HEK293T (cell line): ENCODE measurements around the gene CSN1S1.
"Not testable (repeated sequence)": the region's sequence is repeated elsewhere in the genome, so short reads cannot be mapped to it uniquely, and the experiment has no call there.

Experiments
- CTCF ChIA-PET: fragments of 350-600 bp; formaldehyde crosslinking; extraction: SDS; loops from one replicate; lab custom pipeline; 2021; ENCODE audit warnings: antibody characterized with exemption, inconsistent platforms; lab: Yijun Ruan, JAX
- POLR2A ChIA-PET: fragments of 350-600 bp; formaldehyde crosslinking; extraction: SDS; loops from one replicate; lab custom pipeline; 2020; ENCODE audit warnings: antibody characterized with exemption, inconsistent platforms; lab: Yijun Ruan, JAX
- DNase-seq: peaks from one replicate; pipeline ENCODE4 v3.0.0; 2012; ENCODE audit warnings: mixed read lengths; ENCODE audit errors: extremely low spot score
- ARNT ChIP-seq: fragments of 450-650 bp; IDR thresholded peaks from 2 replicates; pipeline ENCODE4 v1.6.1; 2017; ENCODE audit warnings: mild to moderate bottlenecking
- BHLHE40 ChIP-seq: fragments of 450-650 bp; IDR thresholded peaks from 2 replicates; pipeline ENCODE4 v1.6.1; 2016; ENCODE audit warnings: mild to moderate bottlenecking, moderate library complexity, borderline replicate concordance
- CTBP1 ChIP-seq: fragments of 450-650 bp; IDR thresholded peaks from 2 replicates; pipeline ENCODE4 v1.6.1; 2016; ENCODE audit warnings: borderline replicate concordance
- ELF4 ChIP-seq: fragments of 450-650 bp; IDR thresholded peaks from 2 replicates; pipeline ENCODE4 v1.6.1; 2017; ENCODE audit warnings: antibody characterized with exemption
- FOXA1 ChIP-seq: fragments of 450-650 bp; IDR thresholded peaks from 2 replicates; pipeline ENCODE4 v1.6.1; 2016; ENCODE audit warnings: mild to moderate bottlenecking
- FOXK2 ChIP-seq: fragments of 450-650 bp; IDR thresholded peaks from 2 replicates; pipeline ENCODE4 v1.6.1; 2016; ENCODE audit warnings: mild to moderate bottlenecking
- FOXM1 ChIP-seq: fragments of 450-650 bp; IDR thresholded peaks from 2 replicates; pipeline ENCODE4 v1.6.1; 2017; ENCODE audit warnings: mild to moderate bottlenecking, borderline replicate concordance
- HDGF ChIP-seq: fragments of 450-650 bp; IDR thresholded peaks from 2 replicates; pipeline ENCODE4 v1.6.1; 2017; ENCODE audit warnings: antibody characterized with exemption, borderline replicate concordance
- L3MBTL2 ChIP-seq: fragments of 450-650 bp; conservative IDR thresholded peaks from 2 replicates; pipeline ENCODE4 v1.6.1; 2016; ENCODE audit warnings: mild to moderate bottlenecking
- LEF1 ChIP-seq: fragments of 450-650 bp; IDR thresholded peaks from 2 replicates; pipeline ENCODE4 v1.6.1; 2017; ENCODE audit warnings: mild to moderate bottlenecking, borderline replicate concordance
- NFRKB ChIP-seq: fragments of 450-650 bp; IDR thresholded peaks from 2 replicates; pipeline ENCODE4 v1.6.1; 2016; ENCODE audit warnings: mild to moderate bottlenecking, moderate library complexity
- SP1 ChIP-seq: fragments of 450-650 bp; IDR thresholded peaks from 2 replicates; pipeline ENCODE4 v1.6.1; 2017
- SUZ12 ChIP-seq: fragments of 450-650 bp; IDR thresholded peaks from 2 replicates; pipeline ENCODE4 v1.6.1; 2016; ENCODE audit warnings: mild to moderate bottlenecking
- TARDBP ChIP-seq: fragments of 450-650 bp; IDR thresholded peaks from 2 replicates; pipeline ENCODE4 v1.6.1; 2016
- ZNF384 ChIP-seq: fragments of 450-650 bp; IDR thresholded peaks from 2 replicates; pipeline ENCODE4 v1.6.1; 2016
- TF ChIP-seq, protein P1 (sequence below): fragments of 450-650 bp; IDR thresholded peaks from 2 replicates; pipeline ENCODE4 v1.6.1; 2016

CSN1S1 gene

DNA sequence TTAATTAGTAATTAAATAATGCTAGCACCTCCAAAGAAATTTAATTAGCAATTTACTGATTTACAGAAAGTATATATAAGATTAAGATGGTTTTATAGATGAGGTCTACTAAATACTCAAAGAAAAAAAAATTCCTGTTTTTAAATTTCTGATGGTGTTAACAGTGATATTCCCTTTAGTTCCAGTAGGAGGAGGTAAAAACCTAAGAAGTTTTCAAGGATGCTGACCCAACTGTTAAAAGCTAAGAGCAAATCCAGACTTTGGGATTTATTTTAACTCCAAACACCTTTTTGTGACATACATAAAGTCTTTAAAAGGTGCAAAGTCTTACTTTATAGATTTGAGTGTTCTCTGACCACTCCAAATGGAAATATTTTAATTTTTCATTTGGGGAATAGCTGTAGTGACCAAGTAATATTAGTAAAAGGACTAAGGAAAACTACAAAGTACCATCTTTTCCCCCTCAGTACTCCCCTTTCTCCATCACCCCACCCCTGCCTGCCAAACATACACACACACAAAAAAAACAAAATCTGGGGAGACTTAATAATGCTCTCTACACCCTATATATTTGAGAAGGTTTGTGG lies 34.2 kb upstream of the CSN1S1 start:
- TF ChIP-seq FOXA1 (no peak), FOXK2 (no peak), FOXM1 (no peak), HDGF (no peak), SUZ12 (no peak), TARDBP (no peak), NFRKB (no peak), ELF4 (no peak), SP1 (no peak), CTBP1 (no peak), L3MBTL2 (no peak), BHLHE40 (no peak)
- POLR2A ChIA-PET, result no interaction called here
- DNase-seq, result peak; percentile 5
- CTCF ChIA-PET, result interaction anchor here (0.6 to 1.0 kb wide), 2 partner anchors 197 to 663 kb away, joined by 3 to 4 read pairs; no protein-coding TSS in a partner anchor

DNA sequence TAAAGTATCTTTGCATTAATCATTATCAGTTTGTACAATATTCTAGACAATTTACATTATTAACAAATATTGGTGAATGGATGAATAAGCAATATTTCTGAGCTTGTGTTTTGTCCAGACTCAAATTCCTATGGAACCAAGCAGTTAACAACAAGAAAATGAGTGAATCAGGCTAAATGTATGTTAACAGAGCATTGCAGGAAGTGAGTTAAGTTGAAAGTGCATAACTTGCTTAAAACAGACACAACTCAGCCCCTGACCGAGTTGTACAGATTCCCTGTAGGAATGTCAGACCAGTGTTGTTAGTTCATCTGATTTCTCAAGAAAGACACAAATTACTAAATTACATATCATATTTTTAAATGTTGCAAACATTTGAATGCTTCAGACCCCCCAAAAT lies 23.7 kb upstream of the CSN1S1 start:
- TF ChIP-seq, protein P1, sequence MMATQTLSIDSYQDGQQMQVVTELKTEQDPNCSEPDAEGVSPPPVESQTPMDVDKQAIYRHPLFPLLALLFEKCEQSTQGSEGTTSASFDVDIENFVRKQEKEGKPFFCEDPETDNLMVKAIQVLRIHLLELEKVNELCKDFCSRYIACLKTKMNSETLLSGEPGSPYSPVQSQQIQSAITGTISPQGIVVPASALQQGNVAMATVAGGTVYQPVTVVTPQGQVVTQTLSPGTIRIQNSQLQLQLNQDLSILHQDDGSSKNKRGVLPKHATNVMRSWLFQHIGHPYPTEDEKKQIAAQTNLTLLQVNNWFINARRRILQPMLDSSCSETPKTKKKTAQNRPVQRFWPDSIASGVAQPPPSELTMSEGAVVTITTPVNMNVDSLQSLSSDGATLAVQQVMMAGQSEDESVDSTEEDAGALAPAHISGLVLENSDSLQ, result no peak
- TF ChIP-seq L3MBTL2 (no peak), FOXM1 (no peak), SUZ12 (no peak), NFRKB (no peak), ARNT (no peak), ZNF384 (no peak), FOXA1 (no peak), TARDBP (no peak), BHLHE40 (no peak), FOXK2 (no peak), ELF4 (no peak), HDGF (no peak), CTBP1 (no peak), LEF1 (no peak), SP1 (no peak)
- CTCF ChIA-PET, result no interaction called here

DNA sequence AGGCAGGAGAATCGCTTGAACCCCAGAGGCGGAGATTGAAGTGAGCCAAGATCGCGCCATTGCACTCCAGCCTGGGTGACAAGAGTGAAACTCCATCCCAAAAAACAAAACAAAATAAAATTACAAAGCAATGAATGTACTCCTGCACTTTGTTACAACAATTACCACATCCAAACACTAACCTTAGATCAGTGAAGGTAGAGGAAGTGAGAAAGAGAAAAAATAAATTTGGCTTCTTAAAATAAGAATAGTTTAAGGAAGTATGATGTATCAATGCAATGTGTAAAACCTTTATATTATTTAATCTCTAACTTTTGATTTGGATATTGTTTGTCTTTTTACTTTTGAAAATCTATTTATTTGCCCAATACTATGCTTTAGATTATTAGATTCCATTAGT lies 21.7 kb upstream of the CSN1S1 start:
- CTCF ChIA-PET, result no interaction called here
- POLR2A ChIA-PET, result no interaction called here
- TF ChIP-seq ELF4, result no peak
- TF ChIP-seq FOXM1, result no peak
- TF ChIP-seq SUZ12, result no peak
- TF ChIP-seq LEF1, result no peak
- TF ChIP-seq TARDBP, result no peak
- no peak for TF ChIP-seq NFRKB
- TF ChIP-seq L3MBTL2, result no peak
- TF ChIP-seq, protein P1, result no peak
- no peak for TF ChIP-seq ZNF384
- no peak for DNase-seq

More for the DNA sequence above, 23.7 kb upstream of the CSN1S1 start:
- no peak for DNase-seq
- POLR2A ChIA-PET, result no interaction called here

DNA sequence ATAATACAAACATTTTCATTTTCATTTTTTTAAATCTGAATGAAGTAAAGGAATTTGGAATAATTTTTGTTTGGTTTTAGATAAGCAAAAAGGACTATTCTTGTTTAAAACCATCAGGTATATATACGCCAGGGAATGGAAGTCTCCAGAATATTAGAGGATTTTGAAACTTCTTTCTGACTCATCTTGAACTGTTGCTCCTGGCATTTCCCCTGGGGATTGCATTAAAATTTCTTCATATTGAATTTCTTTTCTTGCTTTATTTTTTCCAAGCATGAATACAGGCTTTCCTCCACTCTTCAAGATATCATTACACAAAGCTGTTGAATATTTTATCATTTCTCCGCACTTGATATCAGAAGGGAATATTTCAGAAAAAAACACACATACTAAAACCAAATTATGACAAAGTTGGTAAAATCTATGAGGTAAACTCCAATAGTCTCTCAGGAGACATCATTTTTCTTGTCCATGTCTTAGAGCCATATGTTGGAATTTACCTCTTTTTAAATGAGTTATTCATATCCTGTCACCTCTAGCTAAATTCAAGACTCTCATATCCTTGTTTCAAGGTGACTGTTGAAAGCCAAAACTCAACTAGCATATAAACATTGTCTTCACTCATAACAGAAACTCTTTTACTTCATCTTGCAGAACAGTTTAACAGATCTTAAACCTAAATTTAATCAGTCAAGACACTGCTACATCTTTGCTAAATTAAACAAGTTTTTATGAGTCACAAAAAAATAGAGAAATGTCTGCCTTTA lies 20.7 kb upstream of the CSN1S1 start:
- CTCF ChIA-PET, result no interaction called here
- no peak for DNase-seq
- POLR2A ChIA-PET, result no interaction called here
- TF ChIP-seq CTBP1 (no peak), HDGF (no peak), SP1 (no peak), FOXK2 (no peak), FOXM1 (no peak), LEF1 (no peak), TARDBP (no peak), SUZ12 (no peak), ZNF384 (no peak), NFRKB (no peak), BHLHE40 (no peak), ARNT (no peak), L3MBTL2 (no peak), FOXA1 (no peak)
- TF ChIP-seq, protein P1, result no peak

DNA sequence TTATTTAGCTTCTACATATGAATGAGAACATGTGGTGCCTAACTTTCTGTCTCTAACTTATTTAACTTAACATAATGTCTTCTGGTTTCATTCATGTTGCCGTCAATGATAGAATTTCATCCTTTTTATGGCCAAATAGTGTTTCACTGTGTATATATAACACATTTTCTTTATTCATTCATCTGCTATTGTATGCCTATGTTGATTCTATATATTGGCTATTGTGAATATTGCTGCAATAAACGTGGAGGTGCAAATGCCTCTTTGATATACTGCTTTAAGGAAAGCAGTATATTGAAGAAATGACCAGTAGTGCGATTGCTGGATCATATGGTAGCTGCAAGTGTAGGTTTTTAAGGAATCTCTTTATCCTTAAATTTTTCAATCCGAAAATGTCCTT lies 10.0 kb upstream of the CSN1S1 start:
- CTCF ChIA-PET, result no interaction called here
- no peak for TF ChIP-seq BHLHE40
- TF ChIP-seq NFRKB, result no peak
- TF ChIP-seq, protein P1, result no peak
- TF ChIP-seq TARDBP, result no peak
- POLR2A ChIA-PET, result no interaction called here
- DNase-seq, result no peak

DNA sequence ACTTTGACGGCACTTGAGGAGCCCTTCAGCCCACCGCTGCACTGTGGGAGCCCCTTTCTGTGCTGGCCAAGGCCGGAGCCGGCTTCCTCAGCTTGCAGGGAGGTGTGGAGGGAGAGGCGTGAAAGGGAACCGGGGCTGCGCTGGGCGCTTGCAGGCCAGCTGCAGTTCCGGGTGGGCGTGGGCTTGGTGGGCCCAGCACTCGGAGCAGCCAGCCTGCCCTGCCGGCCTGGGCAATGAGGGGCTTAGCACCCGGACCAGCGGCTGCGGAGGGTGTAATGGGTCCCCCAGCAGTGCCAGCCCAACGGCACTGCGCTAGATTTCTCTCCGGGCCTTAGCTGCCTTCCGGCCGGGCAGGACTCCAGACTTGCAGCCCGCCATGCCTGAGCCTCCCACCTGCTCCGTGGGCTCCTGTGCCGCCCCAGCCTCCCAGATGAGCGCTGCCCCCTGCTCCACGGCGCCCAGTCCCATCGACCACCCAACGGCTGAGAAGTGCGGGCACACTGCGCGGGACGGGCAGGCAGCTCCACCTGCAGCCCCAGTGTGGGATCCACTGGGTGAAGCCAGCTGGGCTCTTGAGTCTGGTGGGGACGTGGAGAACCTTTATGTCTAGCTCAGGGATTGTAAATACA lies 7.0 kb upstream of the CSN1S1 start:
- CTCF ChIA-PET, POLR2A ChIA-PET, DNase-seq: not testable (repeated sequence)
